Sigmoid colon (tissue), 4 donors: ENCODE results near the gene HUS1B.

Experiments used
- CTCF ChIP-seq, 4 experiments: fragments of 450-650 bp in 3 of 4; fragments of 200-600 bp in 1 of 4; IDR thresholded peaks; one replicate each; pipeline ENCODE4 v1.5.1; 2016 to 2019; ENCODE audit warnings: antibody characterized with exemption in 4 of 4, mild to moderate bottlenecking in 3 of 4, moderate library complexity in 2 of 4
- EP300 ChIP-seq, 4 donors: sonication (generic); formaldehyde crosslinking; IDR thresholded peaks; one replicate each; pipeline ENCODE4 v1.6.1; 2017; ENCODE audit warnings: antibody characterized with exemption in 4 of 4
- POLR2A ChIP-seq, 2 donors: fragments of 450-650 bp; IDR thresholded peaks; one replicate each; pipeline ENCODE4 v1.6.1; 2016; ENCODE audit warnings: antibody characterized with exemption in 2 of 2, mild to moderate bottlenecking in 2 of 2, moderate library complexity in 2 of 2
- POLR2AphosphoS5 ChIP-seq, 4 donors: sonication (generic); formaldehyde crosslinking; IDR thresholded peaks; one replicate each; pipeline ENCODE4 v1.6.1; 2017; ENCODE audit warnings: antibody characterized with exemption in 4 of 4

DNA sequence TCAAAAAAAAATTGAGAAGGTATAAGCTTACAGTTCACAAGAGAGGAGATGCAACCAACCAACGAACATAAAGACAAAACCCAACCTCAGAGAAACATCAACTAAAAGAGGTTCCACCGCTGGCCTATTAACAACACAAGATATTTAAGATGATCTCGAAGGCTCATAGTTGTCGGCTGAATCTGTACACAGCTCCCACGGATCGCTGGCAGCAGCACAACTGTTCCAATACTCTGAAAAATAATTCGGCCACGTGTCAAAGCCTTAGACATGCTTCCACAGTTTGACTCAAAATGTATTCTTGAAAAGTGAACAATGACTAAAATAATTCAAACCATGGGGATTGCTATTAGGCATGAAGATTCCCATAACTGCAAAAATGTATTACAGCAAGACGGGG, 22.4 kb upstream of the HUS1B start:
- TF ChIP-seq CTCF (IDR thresholded peaks at IDR 0.05), result no peak
- TF ChIP-seq EP300 (IDR thresholded peaks at IDR 0.05), result no peak
- no peak for TF ChIP-seq POLR2AphosphoS5 (IDR thresholded peaks at IDR 0.05)
- TF ChIP-seq POLR2A (IDR thresholded peaks at IDR 0.05), result no peak
